HPDE6-E6E7 (cell line): ENCODE measurements around the gene CLCA2.

Experiments
- DNase-seq: peaks from one replicate; pipeline ENCODE4 v3.0.0; 2011; ENCODE audit warnings: missing footprints; ENCODE audit errors: extremely low spot score

Gene CLCA2

GRCh38 chr1:86423873-86424272 lies at the start of gene CLCA2:
CLCA2 (plus strand) TSS chr1:86424171; CDS start chr1:86424248, 77 bp downstream.
- peak; percentile 73 for DNase-seq

- DNase-seq = no peak
Measured at GRCh38 chr1:86375688-86376087, 48.3 kb upstream of the CLCA2 start.

- DNase-seq = no peak
Measured at GRCh38 chr1:86377341-86377740, 46.6 kb upstream of the CLCA2 start.

GRCh38 chr1:86378813-86379212 lies 45.2 kb upstream of the CLCA2 start:
- DNase-seq = no peak

- DNase-seq = peak; percentile 25
Measured at GRCh38 chr1:86380257-86380861, 43.6 kb upstream of the CLCA2 start.

- no peak for DNase-seq
Measured at GRCh38 chr1:86381223-86381622, 42.7 kb upstream of the CLCA2 start.

- no peak for DNase-seq
Measured at GRCh38 chr1:86382878-86383277, 41.1 kb upstream of the CLCA2 start.

GRCh38 chr1:86387916-86388627 lies 35.9 kb upstream of the CLCA2 start:
- no peak for DNase-seq

GRCh38 chr1:86388777-86389176 lies 35.2 kb upstream of the CLCA2 start:
- no peak for DNase-seq

- no peak for DNase-seq
Measured at GRCh38 chr1:86389307-86389706, 34.7 kb upstream of the CLCA2 start.

GRCh38 chr1:86394416-86394815 lies 29.6 kb upstream of the CLCA2 start:
- DNase-seq = no peak

- peak; percentile 95 for DNase-seq
Measured at GRCh38 chr1:86395751-86396497, 28.0 kb upstream of the CLCA2 start, which contains the start of gene ODF2L. ODF2L (minus strand) TSS chr1:86396323; CDS start chr1:86387027, 9,296 bp downstream.

GRCh38 chr1:86396498-86396890 lies 27.5 kb upstream of the CLCA2 start:
- DNase-seq = no peak

- no peak for DNase-seq
Measured at GRCh38 chr1:86409416-86410021, 14.5 kb upstream of the CLCA2 start.

- DNase-seq = no peak
Measured at GRCh38 chr1:86410879-86411278, 13.1 kb upstream of the CLCA2 start.

- no peak for DNase-seq
Measured at GRCh38 chr1:86416343-86416742, 7.6 kb upstream of the CLCA2 start.

- DNase-seq = peak; percentile 52
Measured at GRCh38 chr1:86419277-86419903, 4.6 kb upstream of the CLCA2 start.

GRCh38 chr1:86421601-86422280 lies 2.2 kb upstream of the CLCA2 start:
- peak; percentile 22 for DNase-seq

- no peak for DNase-seq
Measured at GRCh38 chr1:86423473-86423872, 498 bp upstream of the CLCA2 start.

GRCh38 chr1:86429122-86429725 lies 5.3 kb downstream of the CLCA2 start:
- DNase-seq = no peak

GRCh38 chr1:86429835-86430234 lies 5.9 kb downstream of the CLCA2 start:
- DNase-seq = peak; percentile 79
